DOHH2 (cell line): Measurements from ENCODE around the gene RGS7BP.

Source experiments
- EZH2phosphoT487 ChIP-seq: fragments of 200-600 bp; sonication (generic); IDR thresholded peaks from 2 replicates; pipeline ENCODE4 v1.6.1; 2017; ENCODE audit warnings: borderline replicate concordance, mild to moderate bottlenecking, antibody characterized with exemption, low read length, moderate library complexity, mixed read lengths
- TF ChIP-seq, protein P1 (sequence below): fragments of 200-600 bp; sonication (generic); IDR thresholded peaks from one replicate; pipeline ENCODE4 v1.5.1; 2014; ENCODE audit warnings: antibody characterized with exemption, mild to moderate bottlenecking, low read depth, low read length; ENCODE audit not compliant: poor library complexity, severe bottlenecking

DNA sequence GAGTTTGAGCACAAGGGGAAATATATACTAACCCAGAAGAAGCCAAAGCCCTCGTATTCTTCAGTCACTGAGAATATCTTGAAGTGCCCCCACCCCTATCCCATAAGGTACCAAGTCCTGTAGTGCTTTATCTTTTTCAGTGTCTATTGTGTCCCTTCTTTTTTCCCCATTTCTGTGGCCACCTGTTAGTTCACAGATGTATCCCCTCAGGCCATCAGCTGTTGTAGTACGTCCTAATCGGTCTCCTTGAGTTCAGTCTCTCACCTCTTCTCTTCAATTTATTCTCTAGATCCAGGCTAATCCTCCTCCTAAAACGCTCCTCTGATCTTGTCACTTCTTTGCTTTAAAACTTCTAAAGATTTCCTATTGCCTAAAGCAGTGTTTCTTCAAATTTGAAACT is 10.4 kb downstream of the RGS7BP start:
- TF ChIP-seq, protein P1, sequence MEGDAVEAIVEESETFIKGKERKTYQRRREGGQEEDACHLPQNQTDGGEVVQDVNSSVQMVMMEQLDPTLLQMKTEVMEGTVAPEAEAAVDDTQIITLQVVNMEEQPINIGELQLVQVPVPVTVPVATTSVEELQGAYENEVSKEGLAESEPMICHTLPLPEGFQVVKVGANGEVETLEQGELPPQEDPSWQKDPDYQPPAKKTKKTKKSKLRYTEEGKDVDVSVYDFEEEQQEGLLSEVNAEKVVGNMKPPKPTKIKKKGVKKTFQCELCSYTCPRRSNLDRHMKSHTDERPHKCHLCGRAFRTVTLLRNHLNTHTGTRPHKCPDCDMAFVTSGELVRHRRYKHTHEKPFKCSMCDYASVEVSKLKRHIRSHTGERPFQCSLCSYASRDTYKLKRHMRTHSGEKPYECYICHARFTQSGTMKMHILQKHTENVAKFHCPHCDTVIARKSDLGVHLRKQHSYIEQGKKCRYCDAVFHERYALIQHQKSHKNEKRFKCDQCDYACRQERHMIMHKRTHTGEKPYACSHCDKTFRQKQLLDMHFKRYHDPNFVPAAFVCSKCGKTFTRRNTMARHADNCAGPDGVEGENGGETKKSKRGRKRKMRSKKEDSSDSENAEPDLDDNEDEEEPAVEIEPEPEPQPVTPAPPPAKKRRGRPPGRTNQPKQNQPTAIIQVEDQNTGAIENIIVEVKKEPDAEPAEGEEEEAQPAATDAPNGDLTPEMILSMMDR, result no peak
- no peak for TF ChIP-seq EZH2phosphoT487
